SK-N-SH treated with all-trans-retinoic acid at 6 μM for 48 hours (cell line): ENCODE measurements around the gene ARHGEF16.

Source experiments
- ATAC-seq: fragments of 200-7000 bp; cut with Tn5 transposase; 3 replicates; pipeline ENCODE4 v1.9.1; 2020; ENCODE audit warnings: mild to moderate bottlenecking, moderate library complexity
- ARNTL ChIP-seq: fragments of 450-650 bp; formaldehyde crosslinking; IDR thresholded peaks from 2 replicates; pipeline ENCODE4 v1.5.0; 2020; ENCODE audit warnings: low read depth, mild to moderate bottlenecking, moderate library complexity, borderline replicate concordance
- BACH2 ChIP-seq: fragments of 250-450 bp; sonication (Bioruptor Pico); IDR thresholded peaks from 2 replicates; pipeline ENCODE4 v1.9.0; 2021; ENCODE audit warnings: mild to moderate bottlenecking, borderline replicate concordance
- CREB5 ChIP-seq: fragments of 250-450 bp; sonication (Bioruptor Pico); IDR thresholded peaks from 2 replicates; pipeline ENCODE4 v1.5.1; 2020; ENCODE audit warnings: low read depth, mild to moderate bottlenecking, moderate library complexity
- CSDC2 ChIP-seq: fragments of 250-450 bp; sonication (Bioruptor Pico); IDR thresholded peaks from 2 replicates; pipeline ENCODE4 v1.5.0; 2020; ENCODE audit warnings: mild to moderate bottlenecking, moderate library complexity
- CSRNP3 ChIP-seq: fragments of 250-450 bp; sonication (Bioruptor Pico); IDR thresholded peaks from 2 replicates; pipeline ENCODE4 v1.5.1; 2021; ENCODE audit warnings: mild to moderate bottlenecking, moderate library complexity
- ESRRG ChIP-seq: fragments of 250-450 bp; sonication (Bioruptor Pico); IDR thresholded peaks from 2 replicates; pipeline ENCODE4 v1.6.1; 2021; ENCODE audit warnings: mild to moderate bottlenecking
- GLIS3 ChIP-seq: fragments of 250-450 bp; sonication (Bioruptor Pico); IDR thresholded peaks from 2 replicates; pipeline ENCODE4 v1.5.0; 2020; ENCODE audit warnings: mild to moderate bottlenecking, moderate library complexity
- ISL1 ChIP-seq: fragments of 250-450 bp; sonication (Bioruptor Pico); IDR thresholded peaks from 2 replicates; pipeline ENCODE4 v2.1.2; 2022; ENCODE audit warnings: mild to moderate bottlenecking, moderate library complexity
- PATZ1 ChIP-seq: fragments of 250-450 bp; sonication (Bioruptor Pico); IDR thresholded peaks from 2 replicates; pipeline ENCODE4 v1.8.0; 2020; ENCODE audit warnings: mild to moderate bottlenecking, moderate library complexity, borderline replicate concordance
- POU6F1 ChIP-seq: fragments of 250-450 bp; sonication (Bioruptor Pico); IDR thresholded peaks from 2 replicates; pipeline ENCODE4 v1.8.0; 2021; ENCODE audit warnings: low read depth, mild to moderate bottlenecking, moderate library complexity, borderline replicate concordance
- PPARA ChIP-seq: fragments of 250-450 bp; sonication (Bioruptor Pico); IDR thresholded peaks from 2 replicates; pipeline ENCODE4 v1.5.0; 2020; ENCODE audit warnings: mild to moderate bottlenecking, borderline replicate concordance
- RARB ChIP-seq: fragments of 250-450 bp; sonication (Bioruptor Pico); IDR thresholded peaks from 2 replicates; pipeline ENCODE4 v1.8.0; 2021; ENCODE audit warnings: mild to moderate bottlenecking, moderate library complexity
- SNAI2 ChIP-seq: fragments of 250-450 bp; sonication (Bioruptor Pico); IDR thresholded peaks from 2 replicates; pipeline ENCODE4 v1.5.0; 2020; ENCODE audit warnings: mild to moderate bottlenecking, moderate library complexity
- TCF4 ChIP-seq: fragments of 250-450 bp; sonication (Bioruptor Pico); IDR thresholded peaks from 2 replicates; pipeline ENCODE4 v1.8.0; 2021; ENCODE audit warnings: mild to moderate bottlenecking, moderate library complexity, borderline replicate concordance
- TSHZ2 ChIP-seq: fragments of 250-450 bp; sonication (Bioruptor Pico); IDR thresholded peaks from 2 replicates; pipeline ENCODE4 v1.5.0; 2020; ENCODE audit warnings: mild to moderate bottlenecking, moderate library complexity
- ZC3H10 ChIP-seq: fragments of 250-450 bp; sonication (Bioruptor Pico); IDR thresholded peaks from 2 replicates; pipeline ENCODE4 v1.5.1; 2021; ENCODE audit warnings: mild to moderate bottlenecking, moderate library complexity
- ZFP3 ChIP-seq: fragments of 250-450 bp; sonication (Bioruptor Pico); IDR thresholded peaks from 2 replicates; pipeline ENCODE4 v1.5.0; 2020; ENCODE audit warnings: mild to moderate bottlenecking, moderate library complexity
- ZFP30 ChIP-seq: fragments of 450-650 bp; formaldehyde crosslinking; IDR thresholded peaks from 2 replicates; pipeline ENCODE4 v1.5.0; 2022; ENCODE audit warnings: mild to moderate bottlenecking, moderate library complexity
- ZNF565 ChIP-seq: fragments of 450-650 bp; formaldehyde crosslinking; conservative IDR thresholded peaks from 2 replicates; pipeline ENCODE4 v1.5.0; 2020; ENCODE audit warnings: low read depth, mild to moderate bottlenecking, moderate library complexity
- ZNF70 ChIP-seq: fragments of 450-650 bp; formaldehyde crosslinking; IDR thresholded peaks from 2 replicates; pipeline ENCODE4 v1.5.0; 2020; ENCODE audit warnings: mild to moderate bottlenecking, moderate library complexity
- ZNF8 ChIP-seq: fragments of 450-650 bp; formaldehyde crosslinking; IDR thresholded peaks from 2 replicates; pipeline ENCODE4 v1.5.0; 2020; ENCODE audit warnings: mild to moderate bottlenecking, moderate library complexity

The ARHGEF16 gene

GRCh38 chr1:3465091-3465934 lies 10.8 kb downstream of the ARHGEF16 start:
- TF ChIP-seq BACH2 (CRISPR knock-in tag) = no peak
- TF ChIP-seq ESRRG = no peak
- no peak for TF ChIP-seq CREB5 (CRISPR knock-in tag)
- no peak for TF ChIP-seq PPARA (CRISPR knock-in tag)
- no peak for TF ChIP-seq ZNF565 (CRISPR knock-in tag)
- no peak for TF ChIP-seq ISL1 (CRISPR knock-in tag)
- TF ChIP-seq PATZ1 (CRISPR knock-in tag) = no peak
- no peak for TF ChIP-seq ZC3H10 (CRISPR knock-in tag)
- no peak for TF ChIP-seq GLIS3
- no peak for TF ChIP-seq ZNF70 (CRISPR knock-in tag)
- no peak for TF ChIP-seq POU6F1 (CRISPR knock-in tag)
- no peak for TF ChIP-seq ARNTL (CRISPR knock-in tag)
- no peak for TF ChIP-seq CSDC2
- TF ChIP-seq ZFP3 (CRISPR knock-in tag) = no peak
- no peak for TF ChIP-seq ZFP30 (CRISPR knock-in tag)
- no peak for TF ChIP-seq SNAI2 (CRISPR knock-in tag)
- TF ChIP-seq ZNF8 (CRISPR knock-in tag) = no peak
- no peak for TF ChIP-seq TCF4 (CRISPR knock-in tag)
- TF ChIP-seq, all 23 proteins: peak for 0
- no peak for ATAC-seq

GRCh38 chr1:3465935-3466321 lies 11.5 kb downstream of the ARHGEF16 start:
- TF ChIP-seq RARB = no peak
- TF ChIP-seq ZC3H10 (CRISPR knock-in tag) = no peak
- no peak for TF ChIP-seq ZNF70 (CRISPR knock-in tag)
- no peak for TF ChIP-seq TCF4 (CRISPR knock-in tag)
- TF ChIP-seq ZNF565 (CRISPR knock-in tag) = no peak
- no peak for TF ChIP-seq CREB5 (CRISPR knock-in tag)
- no peak for TF ChIP-seq SNAI2 (CRISPR knock-in tag)
- no peak for TF ChIP-seq GLIS3
- no peak for TF ChIP-seq ZNF8 (CRISPR knock-in tag)
- TF ChIP-seq ZFP30 (CRISPR knock-in tag) = no peak
- TF ChIP-seq TSHZ2 (CRISPR knock-in tag) = no peak
- TF ChIP-seq CSRNP3 (CRISPR knock-in tag) = no peak

More at GRCh38 chr1:3465935-3466321, 11.5 kb downstream of the ARHGEF16 start:
- ATAC-seq = no peak
